Endothelial cell of hepatic sinusoid (primary cell): Measurements from ENCODE around the gene KIAA2012.

ENCODE experiments used
- in situ Hi-C: cut with HindIII; loops from 2 replicates; pipeline ENCODE4 v1.10.0; 2017; ENCODE audit warnings: low sequenced_read_pairs

The KIAA2012 gene

DNA sequence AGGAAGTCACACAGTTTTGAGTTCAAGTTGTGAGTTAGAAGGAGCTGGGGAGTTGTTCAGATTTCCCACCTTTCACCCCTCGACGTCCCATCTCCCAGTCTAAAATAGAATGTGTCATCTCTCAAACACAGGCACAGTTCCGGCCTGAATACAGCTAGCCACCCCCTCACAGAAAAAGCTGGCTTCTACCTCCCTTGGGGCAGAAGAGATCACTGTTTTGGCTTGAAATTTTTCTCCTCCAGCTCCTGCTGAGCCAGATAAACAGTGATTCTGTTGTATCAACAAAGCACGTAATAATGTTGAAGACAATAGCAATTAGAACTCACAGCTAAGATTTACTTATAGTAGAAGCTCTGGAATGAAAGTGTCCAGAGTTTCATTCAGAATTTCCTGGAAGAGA is 74.7 kb downstream of the KIAA2012 start:
- in situ Hi-C loops: no loop called here

- in situ Hi-C loops: no loop called here
Observed at GRCh38 chr2:202148515-202149154, 75.6 kb downstream of the KIAA2012 start.

- in situ Hi-C loops: no loop called here
Observed at GRCh38 chr2:202149155-202149762, 76.2 kb downstream of the KIAA2012 start.

GRCh38 chr2:202149936-202150335 is 76.9 kb downstream of the KIAA2012 start:
- in situ Hi-C loops: no loop called here

DNA sequence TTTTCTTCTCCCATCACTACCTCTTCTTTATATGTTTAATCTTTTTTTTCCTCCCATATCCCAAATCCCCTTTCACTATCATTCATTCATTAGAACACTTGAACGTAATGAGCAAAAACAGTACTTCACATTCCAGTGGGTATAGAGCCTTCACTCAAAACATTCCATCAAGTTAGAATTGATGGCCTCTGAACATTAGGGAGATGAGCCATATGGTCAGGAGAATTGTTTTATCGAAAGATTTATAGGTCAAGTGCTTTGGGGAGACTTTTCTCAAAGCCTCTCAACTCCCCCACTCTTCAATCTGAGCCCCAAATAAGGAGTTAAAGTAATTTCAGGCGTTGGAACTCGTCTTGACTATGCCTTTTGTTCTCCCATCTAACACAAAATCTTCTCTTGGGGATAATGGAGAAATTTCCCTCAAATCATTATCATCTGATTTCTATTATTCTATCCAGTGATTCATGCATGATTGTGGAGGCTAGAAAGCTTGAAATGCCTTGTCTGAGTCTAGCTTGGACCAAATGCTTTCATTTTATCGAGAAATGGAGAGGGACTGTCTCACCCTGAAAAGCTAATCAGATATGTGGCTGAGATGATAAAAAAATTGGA is 79.2 kb downstream of the KIAA2012 start:
- in situ Hi-C loops: no loop called here

- in situ Hi-C loops: no loop called here
Observed at GRCh38 chr2:202154613-202155012, 81.6 kb downstream of the KIAA2012 start.

DNA sequence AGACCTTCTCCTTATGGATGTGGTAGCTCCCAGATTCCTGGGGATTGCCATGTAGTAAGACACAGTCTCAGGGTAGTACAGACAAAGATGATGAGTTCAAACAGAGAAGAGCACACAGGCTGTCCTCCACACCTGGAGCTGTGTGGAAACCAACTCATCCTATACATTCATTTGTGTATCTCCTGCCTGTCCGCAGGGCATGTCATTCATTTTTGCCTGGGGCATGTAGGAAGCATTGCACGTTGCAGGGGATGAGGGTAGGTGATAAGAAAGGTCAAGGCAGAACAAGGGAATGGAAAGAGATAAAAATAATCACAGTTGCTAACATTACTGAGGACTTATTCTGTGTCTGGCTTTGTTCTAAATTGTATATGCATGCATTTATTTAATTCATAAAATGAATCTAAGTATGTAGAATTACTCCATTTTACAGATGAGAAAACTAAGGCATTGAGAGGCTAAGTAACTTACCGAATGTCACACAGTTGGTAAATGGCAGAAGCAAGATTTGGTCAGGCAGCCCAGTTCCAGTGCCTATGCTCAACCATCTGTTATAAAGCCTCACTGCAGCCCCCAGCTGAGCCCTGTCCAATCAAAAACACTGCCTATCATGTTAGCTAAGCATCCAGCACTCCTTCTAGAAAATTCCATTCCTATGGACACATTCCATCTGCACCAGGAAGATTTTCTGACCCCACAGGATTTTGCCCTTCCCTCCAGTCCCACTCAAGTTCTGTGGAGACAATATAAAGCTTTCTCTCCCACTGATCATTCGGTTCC is 84.3 kb downstream of the KIAA2012 start:
- in situ Hi-C loops: no loop called here

GRCh38 chr2:202158796-202159195 is 85.7 kb downstream of the KIAA2012 start:
- in situ Hi-C loops: no loop called here

- in situ Hi-C loops: no loop called here
Observed at GRCh38 chr2:202161151-202161835, 88.2 kb downstream of the KIAA2012 start.

DNA sequence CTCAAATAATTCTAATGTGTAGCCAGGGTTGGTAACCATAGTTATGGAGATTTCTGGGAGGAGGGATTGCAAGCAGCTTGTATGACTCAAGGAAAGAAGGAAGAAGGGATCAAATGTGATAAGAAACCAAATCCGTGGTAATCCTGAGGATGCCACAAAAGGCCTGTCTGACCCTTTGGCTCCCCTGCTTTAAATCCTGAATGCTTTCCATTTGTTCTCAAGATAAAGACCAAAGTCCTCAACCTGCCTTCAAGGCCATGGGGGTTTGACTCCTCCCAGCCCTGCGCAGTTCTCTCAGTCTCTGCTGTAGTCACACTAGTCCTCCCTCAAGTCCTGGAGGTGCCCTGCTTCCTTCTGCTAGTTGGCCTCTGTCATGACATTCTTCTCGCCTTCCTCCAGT is 91.4 kb downstream of the KIAA2012 start:
- in situ Hi-C loops: no loop called here

- in situ Hi-C loops: no loop called here
Observed at GRCh38 chr2:202165208-202165607, 92.2 kb downstream of the KIAA2012 start.

DNA sequence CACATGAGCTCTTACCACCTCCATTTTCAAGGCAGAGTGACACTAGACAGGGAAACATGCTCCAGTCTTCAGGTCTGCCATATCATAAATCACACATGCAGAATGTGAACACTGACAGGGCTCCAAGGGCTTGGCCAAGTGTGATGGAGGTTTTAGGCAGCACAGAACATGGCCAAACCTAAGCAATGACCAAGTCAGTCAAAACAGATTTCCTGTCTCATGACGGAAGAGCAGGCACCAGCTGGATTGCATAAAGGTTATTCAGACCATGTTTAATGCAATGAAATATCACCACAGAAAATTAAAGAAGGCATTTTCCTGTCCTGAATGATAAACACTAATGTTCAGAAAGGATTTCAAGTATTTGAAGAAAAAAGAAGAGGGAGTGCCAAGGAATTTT is 92.9 kb downstream of the KIAA2012 start:
- in situ Hi-C loops: no loop called here

GRCh38 chr2:202169131-202169530 is 96.1 kb downstream of the KIAA2012 start:
- in situ Hi-C loops: no loop called here

DNA sequence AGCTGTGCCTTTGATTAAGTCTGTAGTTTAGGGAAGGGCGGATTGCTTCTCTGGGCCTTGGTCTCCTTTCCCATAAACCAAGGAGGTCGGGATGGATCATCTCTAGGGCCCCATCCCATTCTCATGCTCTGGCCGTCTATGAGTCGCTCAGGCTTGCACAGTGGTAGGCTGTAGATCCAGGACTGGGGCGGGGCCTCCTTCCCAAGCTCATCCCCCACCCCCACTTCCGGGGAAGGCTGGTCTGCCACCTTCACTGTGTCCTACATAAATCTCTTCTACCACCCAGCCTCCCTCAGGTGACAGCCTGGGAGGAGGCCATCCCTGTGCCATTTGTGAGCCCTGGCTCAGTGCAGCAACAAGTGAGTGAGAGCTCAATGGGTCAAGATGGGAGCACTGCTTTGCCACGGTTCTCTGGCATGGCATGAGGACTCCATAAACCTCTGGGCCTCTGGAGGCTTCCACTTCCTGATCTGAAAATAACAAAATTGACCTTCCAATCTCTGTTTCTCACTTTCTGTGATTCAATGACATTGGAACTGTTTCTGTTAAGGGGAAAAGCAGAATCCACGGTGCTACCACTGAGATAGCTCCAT is 96.9 kb downstream of the KIAA2012 start:
- in situ Hi-C loops: no loop called here

GRCh38 chr2:202171241-202171825 is 98.3 kb downstream of the KIAA2012 start:
- in situ Hi-C loops: no loop called here

GRCh38 chr2:202172439-202173211 is 99.6 kb downstream of the KIAA2012 start:
- in situ Hi-C loops: no loop called here

- in situ Hi-C loops: no loop called here
Observed at GRCh38 chr2:202178346-202178958, 105.4 kb downstream of the KIAA2012 start.

GRCh38 chr2:202184557-202184956 is 111.5 kb downstream of the KIAA2012 start:
- in situ Hi-C loops: no loop called here

DNA sequence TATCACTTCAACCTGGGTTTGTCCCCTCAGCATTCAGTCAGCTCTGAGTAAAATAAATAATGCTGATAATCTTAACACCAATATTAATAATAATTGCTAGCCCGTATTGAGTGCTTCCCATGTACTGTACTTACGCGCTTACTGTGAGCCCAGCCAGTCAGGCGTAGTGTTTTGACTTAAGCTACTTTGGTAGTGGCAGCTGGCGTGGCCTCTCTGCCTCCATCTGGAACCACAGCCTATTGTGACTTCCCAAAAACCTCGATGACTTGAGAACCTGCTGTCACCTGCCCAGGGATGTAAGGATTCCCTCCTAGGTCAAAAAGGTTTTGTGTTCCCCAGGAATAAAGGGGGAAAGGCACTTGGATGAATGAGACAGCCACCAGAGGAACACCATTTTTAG is 112.1 kb downstream of the KIAA2012 start:
- in situ Hi-C loops: no loop called here
